ENCODE data around the gene OGDH. TPM values are rescaled to one million over a fixed set of nuclear protein-coding genes. Genes with fewer than 3 reads are reported as not detected.

Gene OGDH
- total RNA-seq, 4 donors from 2014 or later, result 38.2 to 97.6 (median 78.6) TPM

DNA sequence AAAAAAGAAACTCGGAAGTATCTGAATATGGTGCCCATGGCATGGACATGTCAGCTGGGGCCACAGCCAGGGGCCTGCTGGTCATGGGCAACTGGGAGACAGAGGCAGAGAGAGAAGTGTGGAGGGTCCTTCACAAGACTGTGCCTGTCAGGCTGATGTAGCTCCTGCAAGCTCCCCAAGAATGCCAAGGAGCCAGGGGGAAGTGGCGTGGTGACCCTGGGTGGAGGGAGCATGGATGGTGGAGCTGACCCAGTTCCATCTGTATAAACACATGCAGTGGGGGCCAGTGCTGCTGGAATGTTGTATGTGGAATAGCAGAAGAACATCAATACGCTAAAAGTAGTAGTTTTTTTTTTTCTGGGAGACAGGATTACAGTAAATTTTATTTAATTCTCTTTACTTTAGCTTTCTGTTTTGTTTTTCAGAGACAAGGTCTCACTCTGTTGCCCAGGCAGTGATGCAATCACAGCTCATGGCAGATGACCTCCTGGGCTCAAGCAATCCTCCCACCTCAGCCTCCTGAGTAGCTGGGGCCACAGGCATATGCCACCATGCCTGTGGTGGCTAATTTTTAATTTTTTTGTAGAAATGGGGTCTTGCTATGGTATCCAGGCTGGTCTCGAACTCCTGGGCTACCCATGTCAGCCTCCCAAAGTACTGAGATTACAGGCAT, 131.8 kb downstream of the OGDH start:
- Histone ChIP-seq H3K36me3 (no peaks in the 10 kb centered on the region), H3K27ac (no peak overlapping the region), H3K27me3 (no peaks in the 10 kb centered on the region), H3K4me1 (no peaks in the 10 kb centered on the region), H3K9me3 (no peaks in the 10 kb centered on the region), H3K4me3 (no peak overlapping the region)
- DNase-seq, result no peak
- TF ChIP-seq, protein P1, sequence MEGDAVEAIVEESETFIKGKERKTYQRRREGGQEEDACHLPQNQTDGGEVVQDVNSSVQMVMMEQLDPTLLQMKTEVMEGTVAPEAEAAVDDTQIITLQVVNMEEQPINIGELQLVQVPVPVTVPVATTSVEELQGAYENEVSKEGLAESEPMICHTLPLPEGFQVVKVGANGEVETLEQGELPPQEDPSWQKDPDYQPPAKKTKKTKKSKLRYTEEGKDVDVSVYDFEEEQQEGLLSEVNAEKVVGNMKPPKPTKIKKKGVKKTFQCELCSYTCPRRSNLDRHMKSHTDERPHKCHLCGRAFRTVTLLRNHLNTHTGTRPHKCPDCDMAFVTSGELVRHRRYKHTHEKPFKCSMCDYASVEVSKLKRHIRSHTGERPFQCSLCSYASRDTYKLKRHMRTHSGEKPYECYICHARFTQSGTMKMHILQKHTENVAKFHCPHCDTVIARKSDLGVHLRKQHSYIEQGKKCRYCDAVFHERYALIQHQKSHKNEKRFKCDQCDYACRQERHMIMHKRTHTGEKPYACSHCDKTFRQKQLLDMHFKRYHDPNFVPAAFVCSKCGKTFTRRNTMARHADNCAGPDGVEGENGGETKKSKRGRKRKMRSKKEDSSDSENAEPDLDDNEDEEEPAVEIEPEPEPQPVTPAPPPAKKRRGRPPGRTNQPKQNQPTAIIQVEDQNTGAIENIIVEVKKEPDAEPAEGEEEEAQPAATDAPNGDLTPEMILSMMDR (IDR thresholded peaks at IDR 0.05), result no peak
- TF ChIP-seq POLR2A (IDR thresholded peaks at IDR 0.05), result no peak
- intact Hi-C loops (cut with DNase I; ENCODE audit: low total_unique reads), result no loop called here

DNA sequence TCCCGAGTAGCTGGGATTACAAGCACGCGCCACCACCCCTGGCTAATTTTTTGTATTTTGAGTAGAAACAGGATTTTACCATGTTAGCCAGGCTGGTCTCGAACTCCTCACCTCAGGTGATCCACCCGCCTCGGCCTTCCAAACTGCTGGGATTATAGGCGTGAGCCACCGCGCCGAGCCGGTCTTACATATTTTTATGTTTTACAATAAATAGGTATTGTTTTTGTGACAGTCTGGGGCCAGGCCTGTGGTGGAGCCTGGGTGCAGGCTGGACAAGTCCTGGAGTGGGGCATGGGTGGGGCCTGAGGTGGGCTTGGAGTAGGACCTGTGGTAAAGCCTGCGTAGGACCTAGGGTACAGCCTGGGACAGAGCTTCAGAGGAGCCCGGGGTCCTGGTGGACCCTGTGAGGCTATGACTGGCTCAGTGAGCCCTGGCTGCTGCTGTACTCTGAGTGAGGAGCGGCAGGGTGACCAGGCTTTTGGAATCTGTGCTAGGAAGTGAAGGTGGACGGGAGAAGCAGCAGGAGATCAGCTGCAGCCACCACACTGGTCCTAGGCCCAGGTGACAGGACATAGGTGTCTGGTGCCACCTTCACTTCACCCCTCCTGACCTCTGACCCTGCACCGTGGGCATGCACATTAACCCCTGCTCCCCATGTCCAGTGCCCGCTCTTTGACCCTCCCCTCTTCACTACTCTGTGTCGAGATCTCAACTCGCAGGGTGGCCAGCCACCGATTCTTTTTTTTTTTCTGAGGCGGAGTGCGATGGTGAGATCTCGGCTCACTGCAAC, 132.6 kb downstream of the OGDH start:
- Histone ChIP-seq H3K4me3 (no peak overlapping the region), H3K27me3 (no peaks in the 10 kb centered on the region), H3K27ac (no peak overlapping the region), H3K9me3 (no peaks in the 10 kb centered on the region), H3K36me3 (no peaks in the 10 kb centered on the region), H3K4me1 (no peaks in the 10 kb centered on the region)
- no peak for DNase-seq
- intact Hi-C loops (cut with DNase I; ENCODE audit: low total_unique reads), result no loop called here
- TF ChIP-seq POLR2A (IDR thresholded peaks at IDR 0.05), result no peak
- TF ChIP-seq, protein P1 (IDR thresholded peaks at IDR 0.05), result no peak

DNA sequence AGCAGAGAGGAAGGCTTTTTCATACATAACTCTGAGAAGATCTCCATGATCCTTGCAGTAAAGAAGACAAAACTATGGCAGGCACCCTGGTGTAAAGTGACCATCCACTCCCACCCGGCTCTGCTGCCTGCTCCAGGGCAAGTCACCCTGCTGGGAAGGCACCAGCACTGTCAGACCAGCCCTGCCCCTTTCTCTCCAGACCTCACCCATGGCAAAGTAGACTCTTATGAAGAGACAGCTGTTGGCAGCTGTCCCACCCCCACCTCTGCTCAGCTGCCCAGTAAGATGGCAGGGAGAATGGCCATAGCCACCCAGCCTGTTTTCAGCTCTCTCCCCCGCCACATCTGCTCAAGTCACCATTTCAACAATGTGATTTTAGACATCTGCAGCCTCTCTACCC, 133.6 kb downstream of the OGDH start:
- intact Hi-C loops (cut with DNase I; ENCODE audit: low total_unique reads), result no loop called here
- Histone ChIP-seq H3K9me3 (no peaks in the 10 kb centered on the region), H3K4me1 (no peaks in the 10 kb centered on the region), H3K27ac (no peak overlapping the region), H3K27me3 (no peaks in the 10 kb centered on the region), H3K4me3 (no peak overlapping the region), H3K36me3 (no peaks in the 10 kb centered on the region)
- DNase-seq, result no peak
- no peak for TF ChIP-seq POLR2A (IDR thresholded peaks at IDR 0.05)
- TF ChIP-seq, protein P1 (IDR thresholded peaks at IDR 0.05), result no peak

DNA sequence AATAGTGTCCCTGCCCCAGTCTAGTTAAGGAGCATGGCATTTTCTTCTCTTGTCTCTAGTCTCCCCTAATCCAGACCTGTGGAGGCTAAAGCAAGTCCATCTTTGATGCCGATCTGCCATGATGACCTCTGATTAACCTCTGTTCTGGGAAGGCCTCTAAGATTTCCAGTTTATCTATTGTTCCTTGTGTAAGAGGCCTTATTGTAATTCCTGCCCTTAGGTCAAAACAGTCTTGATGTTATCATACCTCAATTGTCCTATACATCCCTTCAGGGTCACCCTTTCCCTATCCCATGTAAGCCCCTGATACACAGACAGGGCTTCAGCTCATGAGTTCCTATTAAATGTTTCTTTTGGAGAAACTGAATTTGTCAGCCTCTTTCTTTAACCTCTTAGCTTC, 137.3 kb downstream of the OGDH start:
- intact Hi-C loops (cut with DNase I; ENCODE audit: low total_unique reads), result no loop called here
- H3K4me3 ChIP-seq, result no peak overlapping the region

More for the DNA sequence above, 137.3 kb downstream of the OGDH start:
- no peak for TF ChIP-seq POLR2A (IDR thresholded peaks at IDR 0.05)
- TF ChIP-seq, protein P1 (IDR thresholded peaks at IDR 0.05), result no peak
- Histone ChIP-seq H3K9me3 (no peaks in the 10 kb centered on the region), H3K4me1 (no peaks in the 10 kb centered on the region), H3K27me3 (no peaks in the 10 kb centered on the region), H3K36me3 (no peaks in the 10 kb centered on the region), H3K27ac (no peak overlapping the region)
- DNase-seq, result no peak
